GM19397 (cell line): ENCODE results near the gene TREH.
"Not testable (repeated sequence)": the region's sequence is repeated elsewhere in the genome, so short reads cannot be mapped to it uniquely, and the experiment has no call there.

Source experiments
- ATAC-seq: cut with Tn5 transposase; IDR thresholded peaks from one replicate; pipeline ENCODE4 v1.9.1; 2021; ENCODE audit warnings: mild to moderate bottlenecking, moderate library complexity; ENCODE audit not compliant: unreplicated experiment

Gene TREH

GRCh38 chr11:118618115-118618990, 61.1 kb downstream of the TREH start:
- ATAC-seq: no peak

GRCh38 chr11:118615976-118616371, 63.5 kb downstream of the TREH start:
- ATAC-seq: no peak

GRCh38 chr11:118615282-118615975, 64.0 kb downstream of the TREH start:
- ATAC-seq: no peak

DNA sequence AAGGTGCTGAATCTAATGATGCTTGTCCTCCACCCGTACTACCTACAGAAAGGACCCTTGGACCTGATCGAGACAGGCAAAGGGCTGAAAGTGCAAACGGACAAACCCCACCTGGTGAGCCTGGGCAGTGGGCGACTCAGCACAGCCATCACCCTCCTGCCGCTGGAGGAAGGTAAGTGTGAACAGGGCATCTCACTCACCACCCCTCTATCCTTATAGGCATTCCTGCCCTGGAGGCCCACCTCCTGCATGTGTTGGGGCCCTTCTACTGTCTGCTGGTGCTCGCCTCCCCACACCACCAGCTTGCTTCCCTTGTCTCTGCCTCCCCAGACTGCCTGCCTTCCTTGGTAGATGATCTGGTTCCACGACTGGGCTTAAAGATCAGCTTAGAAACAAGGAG, 64.9 kb downstream of the TREH start:
- ATAC-seq: no peak

DNA sequence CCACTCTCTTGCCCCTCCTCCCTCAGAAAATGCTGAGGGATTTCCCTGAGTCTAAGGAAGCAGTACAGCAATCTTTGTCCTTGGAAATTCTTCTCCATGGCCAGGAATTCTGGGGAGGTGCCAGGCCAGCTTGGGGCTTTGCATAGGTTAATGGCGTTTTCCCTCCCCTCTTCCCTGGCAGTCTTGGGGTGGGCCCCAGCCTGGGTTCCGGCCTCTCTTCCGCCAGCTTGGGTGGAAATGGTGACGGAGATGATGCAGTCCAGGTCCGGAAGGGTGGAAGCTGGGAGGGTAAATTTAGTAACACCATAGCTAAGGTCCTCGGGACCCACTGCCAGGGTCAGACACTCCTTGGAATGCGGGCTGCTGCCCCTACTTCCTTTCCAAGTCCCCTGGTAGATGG, 67.1 kb downstream of the TREH start:
- ATAC-seq: no peak

DNA sequence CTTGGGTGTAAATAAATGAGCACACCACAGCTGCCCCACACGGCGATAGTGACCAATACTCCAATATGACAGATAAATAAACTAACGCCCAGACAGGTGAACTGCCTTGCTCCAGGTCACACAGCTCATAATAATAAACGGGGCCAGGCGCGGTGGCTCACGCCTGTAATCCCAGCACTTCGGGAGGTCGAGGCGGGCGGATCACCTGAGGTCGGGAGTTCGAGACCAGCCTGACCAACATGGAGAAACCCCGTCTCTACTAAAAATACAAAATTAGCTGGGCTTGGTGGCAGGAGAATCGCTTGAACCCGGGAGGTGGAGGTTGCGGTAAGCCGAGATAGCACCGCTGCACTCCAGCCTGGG, 68.0 kb downstream of the TREH start:
- ATAC-seq: not testable (repeated sequence)

DNA sequence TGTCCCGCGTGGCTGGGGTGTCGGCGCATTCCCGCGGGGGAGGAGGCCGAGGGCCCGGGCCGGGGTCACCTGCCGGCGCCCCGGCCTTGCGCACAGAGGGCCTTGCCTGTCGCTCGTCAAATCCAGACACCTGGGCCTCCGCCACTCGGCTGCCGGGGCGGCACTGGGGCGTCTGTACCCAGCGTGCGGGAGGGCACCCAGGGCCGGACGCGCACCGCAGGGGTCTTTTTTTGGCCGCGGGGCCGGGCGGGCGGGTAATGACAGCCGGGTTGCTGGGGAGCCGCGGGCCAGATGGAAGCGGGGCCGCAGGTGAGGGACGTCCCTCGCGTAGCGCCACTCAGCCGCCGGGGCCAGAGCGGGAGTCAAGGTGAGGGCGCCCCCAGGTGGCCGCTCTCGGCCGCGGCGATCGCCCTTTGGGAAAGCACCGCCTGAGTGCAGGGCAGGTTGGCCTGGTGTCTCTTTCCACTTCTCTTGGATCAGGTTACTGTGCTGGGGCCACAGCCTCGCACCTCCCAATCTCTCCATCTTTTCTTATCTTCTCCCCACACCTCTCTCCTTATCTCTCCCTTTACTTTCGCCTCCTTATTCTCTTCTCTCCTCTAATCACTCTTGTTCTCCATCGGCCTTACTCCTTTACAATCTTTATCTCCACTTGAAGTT, 68.5 kb downstream of the TREH start:
- ATAC-seq: no peak

GRCh38 chr11:118610225-118610772, 69.2 kb downstream of the TREH start:
- no peak for ATAC-seq

DNA sequence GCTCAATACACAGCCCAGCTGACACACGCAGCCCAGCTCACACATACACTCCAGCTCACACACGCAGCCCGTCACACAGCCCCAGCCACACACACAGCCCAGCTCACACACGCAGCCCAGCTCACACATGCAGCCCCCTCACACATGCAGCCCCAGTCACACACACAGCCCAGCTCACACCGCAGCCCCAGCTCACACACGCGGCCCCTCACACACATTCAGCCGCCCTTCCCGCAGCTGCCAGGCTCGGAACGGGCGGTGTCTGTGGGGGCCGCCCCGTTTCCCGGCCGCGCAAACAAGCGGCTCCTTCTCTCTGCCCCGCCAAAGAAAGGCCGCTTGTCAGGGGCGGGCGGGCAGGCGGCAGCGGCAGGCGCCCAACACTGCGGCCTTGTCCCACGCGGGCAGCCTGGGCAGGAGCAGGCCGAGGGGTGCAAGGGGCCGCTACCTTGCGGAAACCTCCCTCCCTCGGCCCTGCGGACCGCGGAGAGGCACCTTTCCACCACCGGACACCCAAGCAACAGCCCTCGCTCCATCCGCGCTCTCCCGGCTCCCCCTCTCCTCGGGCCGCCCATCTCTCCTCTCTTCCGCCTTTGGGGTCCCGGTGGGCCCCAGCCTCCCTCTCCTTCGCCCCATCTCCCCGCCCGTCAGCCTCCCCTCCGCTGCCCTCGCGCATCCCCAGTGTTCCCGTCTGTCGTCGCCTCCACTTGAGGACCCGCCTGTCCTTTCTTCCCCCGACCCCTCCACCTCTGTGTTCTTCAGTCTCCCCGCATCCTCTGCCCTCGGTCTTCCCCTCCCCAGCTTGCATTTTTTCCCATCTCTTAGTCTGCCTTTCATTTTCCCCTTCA, 69.8 kb downstream of the TREH start:
- no peak for ATAC-seq

DNA sequence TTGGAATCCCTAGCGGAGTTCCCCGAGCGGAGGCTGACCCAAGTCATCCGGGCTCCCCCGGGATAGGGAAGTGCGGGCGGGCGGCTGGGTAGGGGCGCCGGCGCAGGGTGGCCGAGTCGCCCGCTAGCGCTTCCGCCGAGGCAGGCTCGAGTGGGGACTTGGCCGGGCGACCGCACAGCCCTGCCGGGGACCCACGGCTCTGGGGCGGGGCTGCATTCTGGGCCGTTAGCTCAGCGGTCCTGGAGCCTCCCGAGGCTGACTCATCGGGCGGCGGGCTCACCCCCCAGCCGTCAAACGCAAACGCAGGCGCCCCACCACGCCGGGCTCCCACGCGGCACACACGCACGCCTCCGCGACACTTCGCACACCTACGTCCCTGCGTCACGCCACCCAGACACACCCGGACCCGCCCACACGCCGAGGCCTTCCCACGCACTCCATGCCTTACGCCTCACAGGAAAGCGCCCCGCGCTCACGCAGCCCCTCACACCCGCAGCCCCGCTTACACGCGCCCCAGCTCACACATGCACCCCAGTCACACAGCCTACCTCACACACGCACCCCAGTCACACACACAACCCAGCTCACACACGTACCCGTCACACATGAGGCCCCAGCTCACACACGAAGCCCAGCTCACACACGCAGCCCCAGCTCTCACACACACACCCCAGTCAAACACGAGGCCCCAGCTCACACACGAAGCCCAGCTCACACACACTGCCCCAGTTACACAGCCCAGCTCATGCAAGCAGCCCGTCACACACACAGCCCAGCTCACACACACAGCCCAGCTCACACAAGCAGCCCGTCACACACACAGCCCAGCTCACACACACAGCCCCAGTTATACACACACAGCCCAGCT, 70.9 kb downstream of the TREH start:
- no peak for ATAC-seq

- ATAC-seq: no peak
Observed at GRCh38 chr11:118607401-118608359, 71.8 kb downstream of the TREH start, which contains the start of gene PHLDB1. TSS of gene PHLDB1 (plus strand) at chr11:118607615. CDS start at chr11:118613837, 6,222 bp downstream.
